ENCODE measurements around the gene ANKRD50.

ANKRD50 gene

DNA sequence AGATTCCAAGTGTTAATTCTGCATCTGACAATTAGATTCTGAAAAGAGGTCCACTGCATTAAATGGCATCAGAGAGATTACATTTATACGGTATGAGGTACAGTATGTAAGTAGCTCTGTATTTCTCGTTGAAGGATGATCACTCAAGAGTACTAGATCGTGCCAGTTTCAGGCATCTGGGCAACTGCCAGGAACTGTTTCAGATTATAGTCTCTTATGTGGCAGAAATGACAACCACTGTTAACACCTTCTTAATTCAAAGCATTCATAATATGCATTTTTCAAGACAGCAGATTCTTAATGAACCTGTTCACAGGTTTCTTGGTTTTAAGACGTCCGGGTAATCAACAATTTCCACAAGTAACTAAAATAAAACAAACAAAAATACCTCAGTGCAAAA lies 1.6 kb downstream of the ANKRD50 start:
- Histone ChIP-seq H3K9me3 (replicated peaks; ENCODE audit: insufficient read depth, low read length) (no peaks in the 10 kb centered on the region), H3K27ac (ENCODE audit: low read length) (no peak overlapping the region), H4K20me1 (ENCODE audit: insufficient read depth, low read length) (no peaks in the 10 kb centered on the region), H3K27me3 (replicated peaks; ENCODE audit: insufficient read depth, low read length) (no peaks in the 10 kb centered on the region), H3K9me2 (replicated peaks; ENCODE audit: insufficient read depth, low read length) (no peaks in the 10 kb centered on the region), H3K4me1 (ENCODE audit: low read length) (peaks cover 11% of the 10 kb centered on the region; the same call in 1 of the 2 replicates), H3F3A (ENCODE audit: insufficient read depth, low read length) (peaks cover 14% of the 10 kb centered on the region; the same call in 1 of the 2 replicates), H3K36me3 (replicated peaks; ENCODE audit: insufficient read depth, low read length) (no peaks in the 10 kb centered on the region), H3K4me3 (ENCODE audit: low read length) (no peak overlapping the region), H2AFZ (ENCODE audit: low read length) (no peak overlapping the region), H3K79me2 (ENCODE audit: low read length) (peaks cover 26% of the 10 kb centered on the region), H3K9ac (ENCODE audit: low read length) (no peak overlapping the region), H3K4me2 (ENCODE audit: low read depth, low read length) (peak overlapping the region; percentile 59; the same call in 1 of the 2 replicates)
- no peak for DNase-seq
- TF ChIP-seq CTCF (IDR thresholded peaks at IDR 0.05; ENCODE audit: low read length) (no peak), EZH2phosphoT487 (IDR thresholded peaks at IDR 0.05; ENCODE audit: low read length) (no peak), EZH2 (optimal IDR thresholded peaks at IDR 0.05; ENCODE audit: low read depth, low read length) (no peak)

DNA sequence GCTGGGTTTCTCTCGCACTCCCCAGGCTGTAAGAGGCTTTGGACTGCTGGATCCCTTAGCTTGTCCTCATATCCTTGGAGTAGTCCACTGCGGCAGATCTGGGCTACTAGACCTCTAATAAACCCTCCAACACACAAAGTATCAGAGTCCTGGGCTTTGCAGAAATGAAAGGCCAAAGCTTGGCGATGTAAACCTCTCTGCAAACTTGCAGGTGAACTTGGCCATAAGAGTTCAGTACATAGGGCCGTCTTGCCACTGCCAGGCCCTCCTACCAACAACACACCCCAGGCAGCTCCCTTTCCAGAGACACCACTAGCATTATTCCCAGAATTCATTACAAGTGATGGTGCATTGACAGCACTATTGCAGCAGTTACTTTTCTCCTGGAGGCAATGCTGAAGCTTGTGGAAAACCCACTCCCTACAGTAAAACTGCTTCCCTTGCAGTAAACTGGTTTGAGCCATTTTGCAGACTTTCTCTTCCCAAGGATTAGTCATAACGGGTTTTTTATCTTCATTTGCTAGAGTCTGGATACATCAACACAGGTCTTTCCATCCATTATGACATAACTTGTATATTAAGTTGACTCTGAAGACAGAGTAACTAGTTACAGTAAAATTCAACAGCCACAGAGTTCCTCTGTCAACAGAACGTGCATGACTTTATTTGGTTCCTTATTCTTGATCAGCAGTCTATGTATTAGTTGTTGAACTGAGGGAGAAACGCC lies 2.4 kb downstream of the ANKRD50 start:
- H4K20me1 ChIP-seq (ENCODE audit: insufficient read depth, low read length), result no peaks in the 10 kb centered on the region
- H2AFZ ChIP-seq (ENCODE audit: low read length), result no peak overlapping the region
- TF ChIP-seq EZH2phosphoT487 (IDR thresholded peaks at IDR 0.05; ENCODE audit: low read length) (no peak), EZH2 (optimal IDR thresholded peaks at IDR 0.05; ENCODE audit: low read depth, low read length) (no peak), CTCF (IDR thresholded peaks at IDR 0.05; ENCODE audit: low read length) (no peak)
- no peaks in the 10 kb centered on the region for H3K9me2 ChIP-seq (replicated peaks; ENCODE audit: insufficient read depth, low read length)
- no peak overlapping the region for H3K9ac ChIP-seq (ENCODE audit: low read length)
- H3K79me2 ChIP-seq (ENCODE audit: low read length), result peaks cover 26% of the 10 kb centered on the region
- no peaks in the 10 kb centered on the region for H3K27me3 ChIP-seq (replicated peaks; ENCODE audit: insufficient read depth, low read length)
- no peak for DNase-seq
- H3K9me3 ChIP-seq (replicated peaks; ENCODE audit: insufficient read depth, low read length), result no peaks in the 10 kb centered on the region
- H3K4me3 ChIP-seq (ENCODE audit: low read length), result no peak overlapping the region
- H3F3A ChIP-seq (ENCODE audit: insufficient read depth, low read length), result peaks cover 14% of the 10 kb centered on the region; the same call in 1 of the 2 replicates
- H3K4me2 ChIP-seq (ENCODE audit: low read depth, low read length), result no peak overlapping the region
- H3K4me1 ChIP-seq (ENCODE audit: low read length), result peaks cover 11% of the 10 kb centered on the region; the same call in 1 of the 2 replicates
- no peaks in the 10 kb centered on the region for H3K36me3 ChIP-seq (replicated peaks; ENCODE audit: insufficient read depth, low read length)
- no peak overlapping the region for H3K27ac ChIP-seq (ENCODE audit: low read length)

DNA sequence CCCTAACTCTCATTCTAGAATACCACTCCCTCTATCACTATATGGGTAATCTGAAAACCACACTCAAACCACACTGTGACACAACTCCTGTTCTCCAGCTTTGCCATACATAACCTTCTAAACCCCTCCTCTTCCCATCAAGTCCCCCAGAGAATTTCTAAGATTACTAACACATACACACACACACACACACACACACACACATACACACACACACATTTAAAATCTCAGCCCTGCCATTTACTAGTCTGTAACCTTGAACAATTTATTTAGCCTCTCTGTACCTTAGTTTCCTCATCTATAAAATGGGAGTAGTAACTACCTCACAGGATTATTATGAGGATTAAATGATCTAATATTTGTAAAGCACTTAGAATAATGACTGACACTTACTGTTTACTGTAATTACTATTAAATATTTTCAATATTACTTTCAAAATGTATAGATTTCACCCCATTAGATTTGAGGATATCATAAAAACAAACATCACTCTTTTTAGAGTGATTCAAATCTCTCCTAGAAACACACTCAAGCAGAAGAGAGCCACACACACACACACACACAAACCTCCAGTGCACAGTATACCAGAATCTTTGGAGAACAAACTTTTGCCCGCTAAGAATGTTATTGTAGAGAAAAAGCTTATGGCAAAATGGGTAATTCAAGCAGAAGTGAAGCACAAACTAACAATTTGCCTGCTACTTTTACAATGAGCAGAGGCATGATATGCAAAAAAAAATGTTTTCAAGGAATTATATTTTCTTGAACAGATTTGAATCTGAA lies 3.8 kb downstream of the ANKRD50 start:
- no peak overlapping the region for H3K27ac ChIP-seq (ENCODE audit: low read length)
- H3K4me3 ChIP-seq (ENCODE audit: low read length), result no peak overlapping the region
- H3K27me3 ChIP-seq (replicated peaks; ENCODE audit: insufficient read depth, low read length), result no peaks in the 10 kb centered on the region
- H3K9me2 ChIP-seq (replicated peaks; ENCODE audit: insufficient read depth, low read length), result no peaks in the 10 kb centered on the region
- no peak overlapping the region for H3K9ac ChIP-seq (ENCODE audit: low read length)
- peaks cover 11% of the 10 kb centered on the region; the same call in 1 of the 2 replicates for H3K4me1 ChIP-seq (ENCODE audit: low read length)
- no peak for TF ChIP-seq EZH2 (optimal IDR thresholded peaks at IDR 0.05; ENCODE audit: low read depth, low read length)
- TF ChIP-seq EZH2phosphoT487 (IDR thresholded peaks at IDR 0.05; ENCODE audit: low read length), result no peak
- no peak for TF ChIP-seq CTCF (IDR thresholded peaks at IDR 0.05; ENCODE audit: low read length)
- H3K4me2 ChIP-seq (ENCODE audit: low read depth, low read length), result peak overlapping the region; percentile 10
- no peak overlapping the region for H2AFZ ChIP-seq (ENCODE audit: low read length)
- H4K20me1 ChIP-seq (ENCODE audit: insufficient read depth, low read length), result no peaks in the 10 kb centered on the region
- no peaks in the 10 kb centered on the region for H3K9me3 ChIP-seq (replicated peaks; ENCODE audit: insufficient read depth, low read length)
- H3K79me2 ChIP-seq (ENCODE audit: low read length), result peaks cover 26% of the 10 kb centered on the region
- no peak for DNase-seq
- H3F3A ChIP-seq (ENCODE audit: insufficient read depth, low read length), result peaks cover 13% of the 10 kb centered on the region; the same call in 1 of the 2 replicates
- H3K36me3 ChIP-seq (replicated peaks; ENCODE audit: insufficient read depth, low read length), result no peaks in the 10 kb centered on the region
